GM20000 (cell line): ENCODE data around the gene LY6G6D.

Experiments
- DNase-seq: peaks from one replicate; pipeline ENCODE4 v3.0.0; 2012; ENCODE audit warnings: low spot score
- TF ChIP-seq, protein P1 (sequence below): IDR thresholded peaks from 2 replicates; pipeline ENCODE4 v1.5.1; 2012; ENCODE audit warnings: mild to moderate bottlenecking, control low read depth; ENCODE audit errors: extremely low read depth, missing control alignments

LY6G6D gene

DNA sequence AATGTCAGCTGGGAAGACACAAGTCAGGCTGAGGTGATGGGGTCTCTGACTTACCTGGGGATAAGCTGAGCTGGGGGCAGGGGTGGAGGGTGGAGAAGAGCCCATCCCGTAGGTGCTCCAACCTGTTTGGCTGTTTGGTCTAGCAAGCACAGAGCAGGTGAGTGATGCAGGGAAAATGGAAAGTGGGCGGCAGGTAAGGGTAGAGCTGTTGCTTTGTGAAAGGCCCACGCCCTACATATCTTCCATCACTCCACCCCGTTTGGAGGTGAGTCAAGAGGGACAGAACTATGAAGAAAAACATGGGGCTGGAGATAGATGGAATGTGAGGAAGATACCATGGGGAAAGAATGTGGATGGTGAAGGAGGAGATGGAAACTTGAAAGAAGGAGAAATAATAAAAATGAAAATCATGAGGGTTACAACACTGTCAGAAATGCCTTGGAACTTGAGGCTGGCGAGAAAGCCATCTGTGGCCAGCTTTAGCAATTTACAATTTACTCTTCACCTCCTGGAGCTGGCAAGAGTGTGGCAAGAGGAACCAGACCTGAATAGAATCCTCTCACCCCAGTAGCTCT lies 5.1 kb downstream of the LY6G6D start:
- no peak for DNase-seq
- TF ChIP-seq, protein P1, sequence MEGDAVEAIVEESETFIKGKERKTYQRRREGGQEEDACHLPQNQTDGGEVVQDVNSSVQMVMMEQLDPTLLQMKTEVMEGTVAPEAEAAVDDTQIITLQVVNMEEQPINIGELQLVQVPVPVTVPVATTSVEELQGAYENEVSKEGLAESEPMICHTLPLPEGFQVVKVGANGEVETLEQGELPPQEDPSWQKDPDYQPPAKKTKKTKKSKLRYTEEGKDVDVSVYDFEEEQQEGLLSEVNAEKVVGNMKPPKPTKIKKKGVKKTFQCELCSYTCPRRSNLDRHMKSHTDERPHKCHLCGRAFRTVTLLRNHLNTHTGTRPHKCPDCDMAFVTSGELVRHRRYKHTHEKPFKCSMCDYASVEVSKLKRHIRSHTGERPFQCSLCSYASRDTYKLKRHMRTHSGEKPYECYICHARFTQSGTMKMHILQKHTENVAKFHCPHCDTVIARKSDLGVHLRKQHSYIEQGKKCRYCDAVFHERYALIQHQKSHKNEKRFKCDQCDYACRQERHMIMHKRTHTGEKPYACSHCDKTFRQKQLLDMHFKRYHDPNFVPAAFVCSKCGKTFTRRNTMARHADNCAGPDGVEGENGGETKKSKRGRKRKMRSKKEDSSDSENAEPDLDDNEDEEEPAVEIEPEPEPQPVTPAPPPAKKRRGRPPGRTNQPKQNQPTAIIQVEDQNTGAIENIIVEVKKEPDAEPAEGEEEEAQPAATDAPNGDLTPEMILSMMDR, result no peak

GRCh38 chr6:31721351-31722020 lies 6.3 kb downstream of the LY6G6D start, which contains the start of gene LY6G6C:
LY6G6C (minus strand) TSS chr6:31721746; CDS start chr6:31721679, 67 bp downstream.
- DNase-seq, result no peak
- TF ChIP-seq, protein P1, result no peak

DNA sequence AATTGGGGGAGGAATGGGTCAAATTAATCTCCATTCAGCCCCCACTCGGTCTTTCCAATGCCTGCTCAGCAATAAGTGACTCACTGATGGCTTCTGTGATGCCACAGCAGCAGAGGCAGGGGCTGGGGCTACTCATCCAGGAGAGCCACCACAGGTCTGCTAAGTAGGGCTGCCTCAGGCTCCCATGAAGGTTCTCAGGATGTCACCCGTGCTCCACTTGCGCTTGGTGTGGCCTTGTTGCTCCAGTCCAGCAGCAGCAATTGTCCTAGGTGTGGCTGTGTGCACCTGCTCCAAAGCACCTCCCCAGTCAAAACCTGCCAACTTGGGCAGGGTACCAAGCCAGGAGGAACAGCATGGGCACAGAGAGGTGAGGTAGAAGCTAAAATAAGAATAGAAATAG lies 7.0 kb downstream of the LY6G6D start:
- no peak for DNase-seq
- TF ChIP-seq, protein P1, result no peak

- TF ChIP-seq, protein P1, result no peak
- no peak for DNase-seq
Observed at GRCh38 chr6:31723245-31723979, 8.3 kb downstream of the LY6G6D start, which contains the start of gene MPIG6B. MPIG6B (plus strand) TSS chr6:31723373; CDS start chr6:31723384, 11 bp downstream.

DNA sequence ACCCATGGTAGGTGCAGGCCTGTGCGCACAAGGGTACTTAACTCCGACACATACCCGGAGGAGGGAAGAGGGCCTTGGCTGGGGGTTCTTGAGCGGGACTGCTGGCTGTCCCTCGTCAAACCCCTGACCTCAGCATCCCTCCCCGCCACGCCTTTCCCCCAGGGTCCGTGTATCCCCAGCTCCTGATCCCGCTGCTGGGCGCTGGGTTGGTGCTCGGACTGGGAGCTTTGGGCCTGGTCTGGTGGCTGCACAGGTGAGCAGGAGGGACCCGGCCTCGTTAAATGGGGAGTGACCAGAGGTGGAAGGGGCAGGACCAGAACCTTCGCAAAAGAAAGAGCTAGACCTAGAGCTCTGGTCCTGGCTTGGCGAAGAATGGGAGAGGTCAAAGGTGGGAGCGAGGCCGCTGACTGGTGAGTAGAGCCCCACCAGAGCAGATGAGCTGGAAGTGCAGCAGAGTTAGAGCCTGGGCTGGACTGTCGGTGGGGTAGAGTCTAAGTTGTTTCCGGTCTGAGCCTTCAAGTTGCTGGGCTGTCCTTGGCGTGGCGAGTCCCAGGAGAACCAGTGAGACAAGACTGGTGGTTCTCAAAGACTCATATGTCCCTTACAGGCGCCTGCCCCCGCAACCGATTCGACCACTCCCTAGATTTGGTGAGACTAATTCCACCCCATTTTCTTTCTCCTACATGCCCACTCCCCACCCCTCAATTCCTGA lies 9.0 kb downstream of the LY6G6D start:
- TF ChIP-seq, protein P1, result no peak
- no peak for DNase-seq

DNA sequence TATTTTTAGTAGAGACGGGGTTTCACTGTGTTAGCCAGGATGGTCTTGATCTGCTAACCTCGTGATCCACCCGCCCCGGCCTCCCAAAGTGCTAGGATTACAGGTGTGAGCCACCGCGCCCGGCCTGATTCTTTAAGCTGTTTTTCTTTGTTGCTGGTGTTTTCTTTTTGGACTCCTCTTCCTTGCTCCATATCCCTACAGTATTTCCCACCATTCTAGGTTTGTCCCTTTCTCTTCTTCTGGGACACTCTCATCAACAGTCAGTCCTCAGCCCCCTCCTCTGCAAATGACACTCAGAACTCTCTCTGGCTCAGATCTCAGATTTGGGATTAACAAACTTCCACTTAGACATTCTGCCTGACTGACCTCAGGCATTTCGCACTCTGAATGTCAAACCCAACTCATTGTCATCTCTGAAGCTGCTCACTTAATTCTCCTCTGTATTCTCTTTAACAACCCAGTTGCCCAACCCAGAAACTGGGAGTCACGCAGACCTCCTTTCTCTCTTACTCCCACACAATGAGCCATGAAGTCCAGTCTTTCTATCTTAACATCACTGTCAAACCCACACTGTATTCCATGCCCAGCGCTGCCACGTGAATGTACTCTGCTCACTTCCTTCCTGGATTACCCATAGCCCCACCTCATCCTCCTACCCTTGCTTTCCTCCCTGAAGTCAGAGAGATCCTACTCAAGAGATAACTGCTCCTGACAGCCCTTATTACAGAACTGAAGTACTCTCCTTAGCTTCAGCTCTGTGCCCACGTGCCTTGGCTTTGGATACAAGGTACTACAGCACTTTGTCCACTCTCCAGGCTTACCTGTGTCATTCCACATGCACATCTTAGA lies 10.6 kb downstream of the LY6G6D start:
- DNase-seq, result no peak
- TF ChIP-seq, protein P1, result no peak
